HEK293T (cell line): ENCODE results near the gene ATP6V1E1.

Experiments
- CTCF ChIA-PET: fragments of 350-600 bp; formaldehyde crosslinking; extraction: SDS; loops from one replicate; lab custom pipeline; 2021; ENCODE audit warnings: antibody characterized with exemption, inconsistent platforms; lab: Yijun Ruan, JAX
- POLR2A ChIA-PET: fragments of 350-600 bp; formaldehyde crosslinking; extraction: SDS; loops from one replicate; lab custom pipeline; 2020; ENCODE audit warnings: antibody characterized with exemption, inconsistent platforms; lab: Yijun Ruan, JAX
- DNase-seq: peaks from one replicate; pipeline ENCODE4 v3.0.0; 2012; ENCODE audit warnings: mixed read lengths; ENCODE audit errors: extremely low spot score
- ARNT ChIP-seq: fragments of 450-650 bp; IDR thresholded peaks from 2 replicates; pipeline ENCODE4 v1.6.1; 2017; ENCODE audit warnings: mild to moderate bottlenecking
- BHLHE40 ChIP-seq: fragments of 450-650 bp; IDR thresholded peaks from 2 replicates; pipeline ENCODE4 v1.6.1; 2016; ENCODE audit warnings: mild to moderate bottlenecking, moderate library complexity, borderline replicate concordance
- CTBP1 ChIP-seq: fragments of 450-650 bp; IDR thresholded peaks from 2 replicates; pipeline ENCODE4 v1.6.1; 2016; ENCODE audit warnings: borderline replicate concordance
- ELF4 ChIP-seq: fragments of 450-650 bp; IDR thresholded peaks from 2 replicates; pipeline ENCODE4 v1.6.1; 2017; ENCODE audit warnings: antibody characterized with exemption
- FOXA1 ChIP-seq: fragments of 450-650 bp; IDR thresholded peaks from 2 replicates; pipeline ENCODE4 v1.6.1; 2016; ENCODE audit warnings: mild to moderate bottlenecking
- FOXK2 ChIP-seq: fragments of 450-650 bp; IDR thresholded peaks from 2 replicates; pipeline ENCODE4 v1.6.1; 2016; ENCODE audit warnings: mild to moderate bottlenecking
- FOXM1 ChIP-seq: fragments of 450-650 bp; IDR thresholded peaks from 2 replicates; pipeline ENCODE4 v1.6.1; 2017; ENCODE audit warnings: mild to moderate bottlenecking, borderline replicate concordance
- HDGF ChIP-seq: fragments of 450-650 bp; IDR thresholded peaks from 2 replicates; pipeline ENCODE4 v1.6.1; 2017; ENCODE audit warnings: antibody characterized with exemption, borderline replicate concordance
- L3MBTL2 ChIP-seq: fragments of 450-650 bp; conservative IDR thresholded peaks from 2 replicates; pipeline ENCODE4 v1.6.1; 2016; ENCODE audit warnings: mild to moderate bottlenecking
- LEF1 ChIP-seq: fragments of 450-650 bp; IDR thresholded peaks from 2 replicates; pipeline ENCODE4 v1.6.1; 2017; ENCODE audit warnings: mild to moderate bottlenecking, borderline replicate concordance
- NFRKB ChIP-seq: fragments of 450-650 bp; IDR thresholded peaks from 2 replicates; pipeline ENCODE4 v1.6.1; 2016; ENCODE audit warnings: mild to moderate bottlenecking, moderate library complexity
- PKNOX1 ChIP-seq: fragments of 450-650 bp; IDR thresholded peaks from 2 replicates; pipeline ENCODE4 v1.6.1; 2016
- SP1 ChIP-seq: fragments of 450-650 bp; IDR thresholded peaks from 2 replicates; pipeline ENCODE4 v1.6.1; 2017
- SUZ12 ChIP-seq: fragments of 450-650 bp; IDR thresholded peaks from 2 replicates; pipeline ENCODE4 v1.6.1; 2016; ENCODE audit warnings: mild to moderate bottlenecking
- TARDBP ChIP-seq: fragments of 450-650 bp; IDR thresholded peaks from 2 replicates; pipeline ENCODE4 v1.6.1; 2016
- ZNF384 ChIP-seq: fragments of 450-650 bp; IDR thresholded peaks from 2 replicates; pipeline ENCODE4 v1.6.1; 2016

The ATP6V1E1 gene

DNA sequence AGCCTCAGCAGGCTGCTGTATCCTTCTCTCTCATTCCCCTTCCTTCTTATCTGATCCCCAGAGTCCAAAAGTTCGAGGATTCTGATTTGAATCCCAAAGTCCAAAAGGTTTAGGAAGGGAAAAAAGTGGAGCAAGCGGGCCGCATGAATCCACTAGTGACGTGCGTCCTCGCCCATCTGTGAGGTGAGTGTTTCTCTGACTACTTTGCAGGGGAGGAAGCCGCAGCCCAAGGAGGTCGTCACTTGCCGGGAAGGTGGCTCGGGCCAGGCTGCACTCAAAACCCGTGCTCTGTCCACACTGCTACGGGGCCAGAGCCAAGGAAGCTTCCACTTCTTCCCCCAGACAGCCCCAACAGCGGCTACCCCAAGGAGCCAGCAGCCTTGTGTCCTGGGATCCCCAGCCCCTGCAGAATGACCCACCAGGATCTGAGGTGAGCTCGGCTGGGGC lies 49.0 kb downstream of the ATP6V1E1 start:
- DNase-seq = no peak
- TF ChIP-seq BHLHE40 (no peak), NFRKB (no peak), PKNOX1 (no peak), ARNT (no peak), FOXM1 (no peak)
- ChIA-PET POLR2A (no interaction called here), CTCF (no interaction called here)

GRCh38 chr22:17578136-17578754 lies 50.3 kb downstream of the ATP6V1E1 start:
- DNase-seq = no peak
- CTCF ChIA-PET = interaction anchor here (0.6 kb wide), 1 partner anchor 407 kb away, joined by 3 read pairs; no protein-coding TSS in a partner anchor
- no peak for TF ChIP-seq FOXA1
- TF ChIP-seq ZNF384 = no peak
- no peak for TF ChIP-seq ARNT
- POLR2A ChIA-PET = no interaction called here

GRCh38 chr22:17576470-17576869 lies 52.1 kb downstream of the ATP6V1E1 start:
- DNase-seq = no peak
- POLR2A ChIA-PET = no interaction called here
- CTCF ChIA-PET = no interaction called here
- no peak for TF ChIP-seq LEF1
- TF ChIP-seq ZNF384 = no peak
- TF ChIP-seq CTBP1 = no peak
- TF ChIP-seq ELF4 = no peak
- TF ChIP-seq HDGF = no peak
- no peak for TF ChIP-seq NFRKB
- no peak for TF ChIP-seq FOXA1
- no peak for TF ChIP-seq FOXM1
- TF ChIP-seq BHLHE40 = no peak
- no peak for TF ChIP-seq TARDBP
- TF ChIP-seq PKNOX1 = no peak
- TF ChIP-seq SUZ12 = no peak
- no peak for TF ChIP-seq FOXK2
- TF ChIP-seq ARNT = no peak
- no peak for TF ChIP-seq L3MBTL2
- TF ChIP-seq SP1 = no peak

DNA sequence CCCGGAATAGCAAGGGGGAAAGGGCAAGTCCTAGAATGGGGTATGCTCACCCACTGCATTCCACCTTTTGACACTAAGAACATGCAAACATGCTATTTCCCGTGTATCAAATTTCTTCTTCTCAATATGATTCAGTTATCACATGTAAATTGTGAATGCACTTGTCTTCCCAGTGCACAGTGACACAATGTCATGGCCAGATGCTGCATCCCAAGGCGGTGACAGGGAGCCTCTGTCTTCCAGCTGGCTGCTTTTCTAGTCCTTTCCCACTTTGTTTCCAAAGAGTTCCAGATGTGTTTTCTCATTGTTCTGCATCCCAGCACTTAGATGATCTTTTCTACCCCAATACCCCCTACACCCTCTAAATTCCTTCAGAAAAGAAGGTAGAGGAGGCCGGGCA lies 52.9 kb downstream of the ATP6V1E1 start:
- ChIA-PET POLR2A (no interaction called here), CTCF (no interaction called here)
- no peak for DNase-seq
- TF ChIP-seq LEF1 = no peak
- TF ChIP-seq CTBP1 = no peak
- TF ChIP-seq PKNOX1 = no peak
- TF ChIP-seq NFRKB = no peak
- TF ChIP-seq ELF4 = no peak
- no peak for TF ChIP-seq FOXA1
- no peak for TF ChIP-seq ZNF384
- TF ChIP-seq L3MBTL2 = no peak
- TF ChIP-seq BHLHE40 = no peak
- no peak for TF ChIP-seq ARNT
- no peak for TF ChIP-seq SP1
- no peak for TF ChIP-seq SUZ12
- no peak for TF ChIP-seq TARDBP
- no peak for TF ChIP-seq HDGF
- TF ChIP-seq FOXM1 = no peak
- TF ChIP-seq FOXK2 = no peak

DNA sequence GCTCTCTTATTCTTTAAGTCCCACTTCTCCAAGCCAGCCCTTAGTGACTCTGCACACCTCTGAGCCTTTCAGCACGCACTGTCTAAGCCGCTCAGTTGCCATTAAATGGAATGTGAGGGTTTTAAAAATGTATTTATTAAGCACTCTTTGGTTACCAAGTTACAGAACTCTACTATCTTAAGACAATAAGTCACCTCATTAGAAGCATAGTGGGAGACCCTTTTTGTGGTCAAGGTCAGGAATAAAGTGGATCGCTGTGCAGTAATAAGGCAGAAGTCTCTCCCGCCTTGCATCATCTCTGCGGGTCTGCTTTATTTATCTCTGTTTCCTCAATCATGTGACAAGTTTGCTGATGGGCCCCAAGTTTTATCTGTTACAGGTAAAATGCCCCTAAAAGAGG lies 53.4 kb downstream of the ATP6V1E1 start:
- DNase-seq = no peak
- TF ChIP-seq SP1 (no peak), HDGF (no peak), NFRKB (no peak), FOXM1 (no peak), PKNOX1 (no peak), CTBP1 (no peak), ELF4 (no peak), ARNT (no peak), TARDBP (no peak), LEF1 (no peak), SUZ12 (no peak), L3MBTL2 (no peak), FOXK2 (no peak), ZNF384 (no peak), FOXA1 (no peak), BHLHE40 (no peak)
- ChIA-PET POLR2A (no interaction called here), CTCF (no interaction called here)
